ENCODE results near the gene GAB2.

GRCh38 chr11:78203184-78203583, 214.4 kb downstream of the GAB2 start:
- TF ChIP-seq CTCF (conservative IDR thresholded peaks at IDR 0.05; ENCODE audit: low read length): no peak
- no peak for TF ChIP-seq EZH2phosphoT487 (IDR thresholded peaks at IDR 0.05; ENCODE audit: borderline replicate concordance, low read depth, low read length)
